NCI-H2196 (cell line): ENCODE data around the gene KRT27.

Experiments used
- DNase-seq: peaks from one replicate; lab custom pipeline; 2025; ENCODE audit not compliant: unreplicated experiment; lab: John Stamatoyannopoulos, UW

KRT27 gene

DNA sequence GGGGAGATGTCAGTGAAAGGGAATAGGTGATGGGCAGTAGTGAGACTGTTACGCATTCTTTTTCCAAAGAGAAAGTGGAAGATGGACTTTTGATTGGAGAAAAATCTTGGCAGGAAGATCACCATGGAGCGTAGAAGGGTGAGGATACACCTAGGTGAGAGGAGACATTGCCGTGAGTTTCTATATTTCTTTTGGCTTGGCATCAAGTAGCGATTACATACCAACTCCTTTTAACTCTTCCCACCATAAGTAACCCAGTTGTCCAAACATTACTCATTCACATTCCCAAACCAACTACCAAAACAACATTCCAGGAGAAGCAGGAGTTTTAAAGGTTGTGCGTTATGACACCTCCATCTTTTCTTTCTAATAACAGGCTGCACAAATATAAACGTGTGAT is 28.1 kb upstream of the KRT27 start:
- DNase-seq, result no peak

DNA sequence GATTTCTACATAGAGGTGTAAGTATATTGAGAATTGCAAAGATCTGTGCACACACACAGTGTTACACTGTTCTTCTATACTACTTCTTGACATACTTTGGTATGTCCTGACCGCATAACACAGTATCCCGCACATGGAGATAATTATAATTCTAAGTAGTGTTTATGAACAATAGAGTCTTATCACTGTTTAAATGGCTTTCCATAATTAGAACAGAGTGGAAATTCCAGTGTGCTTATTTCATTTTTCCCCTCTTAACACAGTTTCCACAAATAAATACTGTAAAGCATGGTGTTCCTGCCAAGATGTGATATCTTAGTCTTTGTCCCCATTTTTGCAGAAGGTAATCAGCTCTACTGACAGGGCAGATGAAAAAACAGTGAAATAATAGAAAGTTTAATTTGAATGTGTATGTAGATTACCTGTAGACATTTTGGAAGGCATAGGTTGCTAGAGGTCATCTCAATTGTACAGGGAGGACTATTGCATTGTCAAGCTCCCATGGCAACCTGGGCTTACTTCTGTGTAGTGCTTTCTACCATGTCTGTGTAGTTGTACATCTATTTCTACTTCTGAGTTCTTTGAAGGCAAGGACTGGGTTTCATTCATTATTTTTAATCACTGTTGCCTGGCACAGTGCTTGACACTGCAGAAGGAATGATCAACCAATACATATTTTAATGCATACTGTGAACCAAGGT is 27.5 kb upstream of the KRT27 start:
- DNase-seq, result no peak

- no peak for DNase-seq
Measured at GRCh38 chr17:40806131-40806530, 23.8 kb upstream of the KRT27 start.

DNA sequence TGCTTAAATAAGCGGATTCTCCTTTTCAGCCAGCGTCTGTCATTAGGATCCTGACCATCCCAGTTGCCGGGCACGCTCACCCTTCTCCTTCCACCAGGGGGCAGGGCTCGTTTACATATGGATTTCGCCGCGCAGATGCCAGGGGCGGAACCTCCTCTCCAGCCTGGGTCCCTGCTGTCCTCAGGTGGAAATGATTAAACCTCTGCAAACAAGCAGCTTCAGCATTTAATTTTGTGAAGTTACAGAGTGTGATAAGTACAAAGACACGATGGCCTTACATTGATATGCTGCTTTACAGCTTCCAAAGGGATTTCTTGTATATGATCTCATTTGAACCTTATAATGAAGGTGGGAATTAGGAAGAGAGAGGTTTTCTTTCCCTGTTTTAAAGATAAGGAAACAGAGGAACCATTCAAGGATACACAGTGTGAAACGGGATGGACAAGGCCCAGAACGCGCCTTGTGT is 21.3 kb upstream of the KRT27 start:
- peak; percentile 65 for DNase-seq

DNA sequence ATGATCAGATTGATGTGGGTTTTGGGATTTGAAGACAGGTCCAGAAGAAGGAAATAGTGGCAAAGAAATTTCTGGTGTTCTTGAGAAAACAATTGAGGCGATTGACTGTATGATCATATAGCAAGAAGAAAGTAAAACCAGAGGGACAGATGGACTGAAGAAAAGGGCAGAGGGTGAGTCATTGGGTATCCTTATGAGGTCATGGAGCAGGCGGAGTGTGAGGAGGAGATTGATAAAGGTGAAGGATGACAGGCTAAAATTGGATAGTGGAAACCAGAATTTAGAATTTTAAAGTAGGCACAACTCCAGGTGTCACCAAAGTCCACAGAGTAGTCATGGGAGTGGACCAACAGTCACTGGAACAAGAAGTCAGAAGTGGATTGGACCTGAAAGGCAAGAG is 18.8 kb upstream of the KRT27 start:
- no peak for DNase-seq

GRCh38 chr17:40800381-40800780 is 18.0 kb upstream of the KRT27 start:
- DNase-seq, result no peak

- DNase-seq, result no peak
Measured at GRCh38 chr17:40799859-40800258, 17.5 kb upstream of the KRT27 start, which contains the start of gene KRT28. TSS of gene KRT28 (minus strand) at chr17:40799959. CDS start at chr17:40799893, 66 bp downstream.

DNA sequence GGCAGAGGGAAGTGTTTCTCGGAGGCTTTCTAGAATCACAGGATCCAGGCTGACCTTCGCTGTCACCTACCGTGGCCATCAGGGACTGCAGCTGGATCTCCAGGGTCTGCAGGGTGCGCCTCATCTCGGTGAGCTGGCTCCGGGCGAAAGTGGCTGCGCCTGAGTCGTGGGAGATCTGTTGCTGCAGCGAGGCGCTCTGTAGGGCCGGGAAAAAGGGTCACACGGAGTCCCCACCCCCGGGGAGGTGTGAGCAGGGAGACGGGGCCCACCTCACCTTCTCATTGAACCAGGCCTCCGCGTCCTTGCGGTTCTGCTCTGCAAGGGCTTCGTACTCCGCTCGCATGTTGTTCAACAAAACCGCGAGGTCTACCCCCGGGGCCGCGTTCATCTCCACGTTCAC is 14.5 kb upstream of the KRT27 start:
- no peak for DNase-seq

DNA sequence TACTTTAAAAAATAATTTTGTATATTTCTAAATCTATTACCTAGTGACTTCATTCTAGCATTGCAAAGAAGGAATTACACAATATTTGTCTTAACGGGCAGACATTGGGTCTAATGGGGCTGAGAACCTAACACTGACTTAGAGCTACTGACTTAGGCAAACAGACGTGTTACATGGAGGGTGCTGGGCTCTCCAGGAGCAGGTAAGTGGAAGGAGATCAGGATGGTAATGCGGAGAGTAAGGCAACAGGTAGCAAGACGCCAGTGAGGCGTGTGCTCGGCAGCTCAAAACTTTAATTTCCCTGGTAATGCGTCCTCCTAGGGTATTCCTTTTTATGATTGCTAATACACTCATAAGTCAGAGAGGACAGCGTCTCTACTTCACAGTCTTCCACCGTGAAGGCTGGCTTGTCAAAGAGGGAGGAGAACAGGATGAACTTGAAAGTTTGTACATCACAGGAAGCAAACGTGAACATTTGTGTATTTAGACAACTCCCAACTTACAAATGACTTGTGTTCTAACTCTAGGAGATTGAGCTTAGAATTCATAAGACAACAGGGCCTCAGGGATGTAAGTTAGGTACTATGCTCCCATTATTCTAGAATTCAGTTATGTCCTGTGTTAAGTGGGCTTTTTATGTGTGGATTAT is 12.8 kb upstream of the KRT27 start:
- no peak for DNase-seq

- DNase-seq, result no peak
Measured at GRCh38 chr17:40794466-40794865, 12.1 kb upstream of the KRT27 start.

DNA sequence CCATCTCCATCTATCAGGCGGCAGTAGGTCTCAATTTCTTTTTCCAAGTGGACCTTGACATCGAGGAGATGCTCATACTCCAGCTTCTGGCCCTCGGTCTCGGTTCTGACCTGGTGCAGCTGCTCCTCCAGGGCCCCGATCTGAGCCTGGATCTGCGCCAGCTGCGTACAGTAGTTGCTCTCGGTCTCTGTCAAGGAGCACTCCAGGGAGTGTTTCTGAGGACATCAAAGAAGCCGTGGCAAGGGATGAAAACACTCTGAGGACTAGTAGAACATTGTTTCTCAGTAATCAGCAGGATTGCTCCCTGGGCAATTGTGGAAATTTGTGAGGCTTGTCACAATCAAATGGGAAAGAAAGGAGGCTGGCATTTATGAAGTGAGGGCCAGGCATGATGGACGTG is 11.5 kb upstream of the KRT27 start:
- no peak for DNase-seq

GRCh38 chr17:40791787-40792436 is 9.6 kb upstream of the KRT27 start:
- DNase-seq, result no peak

DNA sequence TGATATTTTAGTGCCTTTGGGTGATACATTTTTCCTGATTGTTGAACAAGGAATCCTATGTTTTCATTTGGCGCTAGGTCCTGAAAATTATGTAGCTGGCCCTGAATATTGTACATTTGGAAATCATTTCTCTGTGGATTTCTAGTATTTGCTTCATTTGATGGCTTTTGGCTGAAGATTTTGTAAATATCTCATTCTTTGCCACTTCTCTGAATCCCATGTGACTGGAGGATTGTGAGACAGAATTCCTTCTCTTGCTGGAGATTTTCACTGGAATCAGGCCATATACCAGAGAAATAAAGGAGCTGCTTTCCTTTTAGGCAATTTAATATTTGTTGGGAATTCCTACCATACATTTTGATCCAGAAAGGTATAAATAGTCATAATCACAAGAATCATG is 8.8 kb upstream of the KRT27 start:
- DNase-seq, result no peak

DNA sequence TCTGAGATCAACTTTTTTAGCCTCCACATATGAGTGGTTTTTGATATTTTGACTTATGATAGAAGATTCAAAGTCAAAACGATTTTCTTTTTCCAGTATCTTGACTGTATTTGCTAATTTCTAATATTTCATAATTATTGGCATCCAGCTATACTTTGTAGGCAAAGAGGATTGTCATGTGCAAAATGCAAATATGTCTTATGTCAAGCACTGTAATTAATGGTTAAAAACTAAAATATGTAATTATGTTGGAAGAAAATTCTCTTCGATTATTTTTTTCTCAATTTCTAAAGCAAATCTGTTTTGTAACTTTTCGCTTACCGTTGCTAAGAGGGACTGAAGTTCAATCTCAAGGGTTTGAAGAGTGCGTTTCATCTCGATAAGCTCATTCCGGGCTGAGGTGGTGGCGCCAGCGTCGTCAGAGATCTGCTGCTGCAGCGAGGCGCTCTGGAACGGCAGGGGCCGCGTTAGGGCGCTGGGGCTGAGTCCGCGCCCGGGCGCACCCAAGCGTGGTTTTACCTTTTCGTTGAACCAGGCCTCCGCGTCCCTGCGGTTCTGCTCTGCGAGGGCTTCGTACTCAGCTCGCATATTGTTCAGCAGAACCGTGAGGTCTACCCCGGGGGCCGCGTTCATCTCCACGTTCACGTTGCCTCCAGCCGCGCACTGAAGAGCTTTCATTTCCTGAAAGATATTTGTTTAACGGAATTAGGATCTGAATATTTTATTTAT is 3.0 kb downstream of the KRT27 start:
- DNase-seq, result no peak

- no peak for DNase-seq
Measured at GRCh38 chr17:40778461-40778860, 3.9 kb downstream of the KRT27 start.

DNA sequence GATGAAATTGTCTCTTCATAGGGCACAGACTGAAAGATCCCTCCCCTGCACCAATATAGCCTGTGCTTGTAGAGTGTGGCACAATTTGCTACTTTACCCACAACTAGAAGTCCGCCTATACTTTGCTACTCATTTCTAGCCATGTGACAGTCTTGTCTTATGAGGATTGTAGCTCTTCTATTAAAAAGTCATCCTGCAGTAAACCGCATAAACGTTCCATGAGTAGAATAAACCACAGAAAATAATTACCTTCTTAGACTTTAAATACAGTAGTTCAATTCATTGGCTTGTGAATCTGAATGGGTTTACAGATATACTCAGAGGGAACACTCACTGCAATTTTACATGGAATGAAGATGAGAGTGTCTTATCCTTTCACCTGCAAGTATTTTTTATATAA is 4.4 kb downstream of the KRT27 start:
- DNase-seq, result no peak

DNA sequence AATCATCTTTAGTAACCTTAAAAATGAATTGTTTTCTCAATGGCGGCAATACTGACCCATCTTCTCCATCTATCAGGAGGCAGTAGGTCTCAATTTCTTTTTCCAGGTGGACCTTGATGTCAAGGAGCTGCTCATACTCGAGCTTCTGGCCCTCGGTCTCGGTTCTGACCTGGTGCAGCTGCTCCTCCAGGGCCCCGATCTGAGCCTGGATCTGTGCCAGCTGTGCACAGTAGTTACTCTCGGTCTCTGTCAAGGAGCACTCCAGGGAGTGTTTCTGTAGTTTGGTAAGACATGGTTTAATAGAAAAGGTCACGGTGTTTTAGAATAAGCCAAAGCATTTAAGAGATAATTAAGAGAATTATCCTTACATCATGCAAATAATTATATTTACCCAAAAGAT is 4.9 kb downstream of the KRT27 start:
- DNase-seq, result no peak

GRCh38 chr17:40775945-40776344 is 6.4 kb downstream of the KRT27 start:
- no peak for DNase-seq

GRCh38 chr17:40772101-40772500 is 10.2 kb downstream of the KRT27 start, which contains the start of gene KRT26:
TSS of gene KRT26 (minus strand) at chr17:40772201. CDS start at chr17:40772113, 88 bp downstream.
- DNase-seq, result no peak

DNA sequence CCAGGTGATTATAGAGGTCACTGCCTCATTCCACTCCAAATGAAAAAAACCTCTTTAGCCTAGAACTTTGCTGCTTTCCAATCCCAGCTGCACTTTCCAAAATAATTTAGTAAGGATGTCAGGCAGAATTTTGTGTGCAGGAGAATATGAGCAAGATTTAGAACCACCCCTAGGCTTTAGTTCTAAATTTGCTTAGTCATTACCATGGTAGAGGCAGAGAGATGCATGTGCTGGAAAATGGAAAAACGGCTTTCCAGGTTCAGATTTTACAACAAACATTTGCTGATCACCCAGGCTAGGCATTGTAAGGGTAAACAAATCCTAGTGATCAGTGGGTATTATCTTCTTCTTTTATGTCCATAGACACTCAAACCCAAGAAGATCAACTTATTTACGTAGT is 16.7 kb downstream of the KRT27 start:
- no peak for DNase-seq

DNA sequence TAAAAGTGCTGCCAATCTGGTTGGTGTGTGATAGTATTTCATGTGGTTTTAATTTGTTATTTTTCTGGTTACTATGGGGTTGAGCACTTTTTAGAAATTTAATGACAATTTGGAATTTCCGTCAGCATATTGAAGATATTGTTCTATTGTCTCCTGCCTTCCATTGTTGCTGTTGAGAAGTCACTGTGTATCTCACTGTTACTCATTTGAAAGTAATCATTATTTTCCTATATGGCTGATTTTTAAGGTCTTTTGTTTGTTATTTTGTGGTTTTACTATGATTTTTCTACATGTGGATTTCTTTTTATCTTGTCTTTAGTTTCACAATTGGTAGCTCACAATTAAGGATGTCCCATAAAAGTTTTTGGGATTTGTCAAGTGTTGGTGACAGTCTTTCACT is 18.6 kb downstream of the KRT27 start:
- DNase-seq, result no peak
